Measurements from ENCODE around the gene EXOC6. TPM values are rescaled to one million over a fixed set of nuclear protein-coding genes. Genes with fewer than 3 reads are reported as not detected.

Gene EXOC6
- polyA plus RNA-seq, 1 experiment = 23.8 TPM

DNA sequence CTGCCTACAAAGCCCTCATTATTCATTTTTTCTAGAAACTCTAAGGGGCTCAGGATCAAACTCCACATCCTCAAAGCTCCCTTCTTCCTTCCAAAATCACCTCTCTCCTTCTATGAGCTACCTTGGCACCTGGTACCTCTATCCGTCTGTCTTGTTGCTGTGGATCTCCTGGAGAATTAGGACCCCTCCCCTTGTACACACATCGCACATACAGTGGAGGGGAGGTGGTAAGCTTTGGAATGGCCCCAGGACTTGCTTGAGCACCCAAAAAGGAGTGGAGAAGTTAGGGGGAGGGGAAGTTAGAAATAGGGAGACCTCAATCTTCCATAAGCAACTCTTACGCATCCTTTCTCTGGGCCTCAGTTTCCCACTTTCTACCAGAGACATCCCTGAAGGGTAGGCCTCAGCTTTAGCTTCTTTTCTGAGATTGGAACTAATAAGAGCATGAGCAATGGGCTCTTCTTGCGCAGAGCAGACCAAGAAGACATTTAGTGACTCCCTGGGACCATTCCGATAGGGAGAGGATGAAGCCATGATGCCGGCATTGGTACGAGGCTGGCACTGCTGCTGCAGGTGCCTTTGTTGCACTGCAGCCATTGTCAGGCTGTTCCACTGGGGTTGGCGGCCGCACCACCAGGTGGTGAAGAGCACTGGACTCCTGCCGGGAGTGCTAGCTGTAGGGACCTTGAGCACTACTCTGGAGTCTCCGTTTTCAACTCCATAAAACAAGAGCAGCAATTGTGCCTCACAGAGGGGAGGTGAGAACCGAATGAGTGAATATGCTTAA, 216.7 kb downstream of the EXOC6 start:
- DNase-seq (ENCODE audit: low read depth) = no peak
- POLR2A ChIA-PET = interaction anchor here (0.5 kb wide), 1 partner anchor 551 kb away, joined by 11 read pairs; no protein-coding TSS in a partner anchor
- H3K4me3 ChIP-seq (ENCODE audit: low read depth, low read length) = no peak overlapping the region
- CTCF ChIA-PET = interaction anchor here (0.7 to 8.6 kb wide), 10 partner anchors 13 to 474 kb away, joined by 3 to 73 read pairs (median 4); no protein-coding TSS in a partner anchor
- peaks cover 71% of the 10 kb centered on the region for H3K27me3 ChIP-seq (ENCODE audit: control insufficient read depth, insufficient read depth, low read length)
- TF ChIP-seq, protein P1, sequence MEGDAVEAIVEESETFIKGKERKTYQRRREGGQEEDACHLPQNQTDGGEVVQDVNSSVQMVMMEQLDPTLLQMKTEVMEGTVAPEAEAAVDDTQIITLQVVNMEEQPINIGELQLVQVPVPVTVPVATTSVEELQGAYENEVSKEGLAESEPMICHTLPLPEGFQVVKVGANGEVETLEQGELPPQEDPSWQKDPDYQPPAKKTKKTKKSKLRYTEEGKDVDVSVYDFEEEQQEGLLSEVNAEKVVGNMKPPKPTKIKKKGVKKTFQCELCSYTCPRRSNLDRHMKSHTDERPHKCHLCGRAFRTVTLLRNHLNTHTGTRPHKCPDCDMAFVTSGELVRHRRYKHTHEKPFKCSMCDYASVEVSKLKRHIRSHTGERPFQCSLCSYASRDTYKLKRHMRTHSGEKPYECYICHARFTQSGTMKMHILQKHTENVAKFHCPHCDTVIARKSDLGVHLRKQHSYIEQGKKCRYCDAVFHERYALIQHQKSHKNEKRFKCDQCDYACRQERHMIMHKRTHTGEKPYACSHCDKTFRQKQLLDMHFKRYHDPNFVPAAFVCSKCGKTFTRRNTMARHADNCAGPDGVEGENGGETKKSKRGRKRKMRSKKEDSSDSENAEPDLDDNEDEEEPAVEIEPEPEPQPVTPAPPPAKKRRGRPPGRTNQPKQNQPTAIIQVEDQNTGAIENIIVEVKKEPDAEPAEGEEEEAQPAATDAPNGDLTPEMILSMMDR (IDR thresholded peaks at IDR 0.05; ENCODE audit: insufficient read depth, low read depth, low read length) = no peak
- H3K36me3 ChIP-seq (ENCODE audit: control insufficient read depth, insufficient read depth, low read length) = no peaks in the 10 kb centered on the region

DNA sequence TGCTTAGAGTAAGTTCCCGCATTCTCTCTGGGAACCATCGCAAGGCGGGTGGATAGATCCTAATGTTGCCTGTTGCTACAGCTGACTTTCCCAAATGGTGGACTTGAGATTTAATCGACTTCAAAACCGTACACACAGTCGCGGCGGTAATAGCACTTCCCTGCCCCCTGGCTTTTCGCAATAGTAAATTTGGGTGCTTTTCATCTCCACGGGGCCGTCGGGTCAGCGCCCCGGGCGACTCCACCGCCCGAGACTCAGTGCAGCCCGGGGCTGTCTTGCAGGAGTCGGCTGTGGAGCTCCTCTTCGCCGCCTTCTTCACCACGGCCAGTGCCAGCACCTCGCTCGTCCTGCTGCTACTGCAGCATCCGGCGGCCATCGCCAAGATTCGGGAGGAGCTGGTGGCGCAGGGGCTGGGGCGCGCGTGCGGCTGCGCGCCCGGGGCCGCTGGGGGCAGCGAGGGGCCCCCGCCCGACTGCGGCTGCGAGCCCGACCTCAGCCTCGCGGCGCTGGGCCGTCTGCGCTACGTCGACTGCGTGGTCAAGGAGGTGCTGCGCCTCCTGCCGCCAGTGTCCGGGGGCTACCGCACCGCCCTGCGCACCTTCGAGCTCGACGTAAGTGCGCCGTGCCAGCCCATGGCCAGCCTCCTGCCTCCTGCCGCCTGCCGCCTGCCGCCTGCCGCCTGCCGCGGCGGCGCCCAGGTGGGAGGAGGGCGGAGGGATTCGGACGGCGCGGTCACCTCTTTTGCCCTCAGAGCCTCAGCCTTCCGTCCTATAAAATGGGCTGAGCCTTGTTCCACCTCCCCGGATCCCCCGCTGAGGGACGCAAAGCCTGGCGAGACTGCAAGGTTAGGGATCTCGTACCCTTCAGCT, 217.6 kb downstream of the EXOC6 start:
- POLR2A ChIA-PET = no interaction called here
- CTCF ChIA-PET = interaction anchor here (0.7 to 8.6 kb wide), 10 partner anchors 12 to 475 kb away, joined by 3 to 73 read pairs (median 4); no protein-coding TSS in a partner anchor
- TF ChIP-seq, protein P1 (IDR thresholded peaks at IDR 0.05; ENCODE audit: insufficient read depth, low read depth, low read length) = no peak
- no peak for DNase-seq (ENCODE audit: low read depth)
- H3K36me3 ChIP-seq (ENCODE audit: control insufficient read depth, insufficient read depth, low read length) = no peaks in the 10 kb centered on the region
- no peak overlapping the region; the same call in 1 of the 2 replicates for H3K4me3 ChIP-seq (ENCODE audit: low read depth, low read length)
- peaks cover 73% of the 10 kb centered on the region for H3K27me3 ChIP-seq (ENCODE audit: control insufficient read depth, insufficient read depth, low read length)

DNA sequence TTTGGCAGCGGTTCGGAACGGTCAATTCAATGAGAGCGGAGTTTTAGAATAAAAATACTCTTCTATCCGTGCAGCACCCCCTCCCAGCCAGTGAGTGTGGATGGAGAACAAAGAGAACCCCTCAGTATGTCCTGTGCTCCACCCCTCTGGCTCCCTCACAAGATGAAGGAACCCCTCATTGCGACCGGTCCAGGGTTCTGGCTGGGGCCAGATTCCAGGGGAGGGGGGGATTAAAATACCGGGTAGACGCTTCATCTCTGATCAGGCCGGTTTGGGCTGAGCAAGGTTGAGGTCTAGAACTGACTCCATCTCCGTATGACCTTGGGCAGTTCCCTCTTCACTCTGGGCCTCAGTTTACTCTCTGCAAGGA, 218.2 kb downstream of the EXOC6 start:
- no peaks in the 10 kb centered on the region for H3K36me3 ChIP-seq (ENCODE audit: control insufficient read depth, insufficient read depth, low read length)
- H3K4me3 ChIP-seq (ENCODE audit: low read depth, low read length) = no peak overlapping the region
- peaks cover 75% of the 10 kb centered on the region for H3K27me3 ChIP-seq (ENCODE audit: control insufficient read depth, insufficient read depth, low read length)
- ChIA-PET POLR2A (no interaction called here), CTCF (interaction anchor here (0.6 to 8.6 kb wide), 9 partner anchors 12 to 476 kb away, joined by 3 to 73 read pairs (median 4); no protein-coding TSS in a partner anchor)
- DNase-seq (ENCODE audit: low read depth) = no peak
- TF ChIP-seq, protein P1 (IDR thresholded peaks at IDR 0.05; ENCODE audit: insufficient read depth, low read depth, low read length) = no peak

DNA sequence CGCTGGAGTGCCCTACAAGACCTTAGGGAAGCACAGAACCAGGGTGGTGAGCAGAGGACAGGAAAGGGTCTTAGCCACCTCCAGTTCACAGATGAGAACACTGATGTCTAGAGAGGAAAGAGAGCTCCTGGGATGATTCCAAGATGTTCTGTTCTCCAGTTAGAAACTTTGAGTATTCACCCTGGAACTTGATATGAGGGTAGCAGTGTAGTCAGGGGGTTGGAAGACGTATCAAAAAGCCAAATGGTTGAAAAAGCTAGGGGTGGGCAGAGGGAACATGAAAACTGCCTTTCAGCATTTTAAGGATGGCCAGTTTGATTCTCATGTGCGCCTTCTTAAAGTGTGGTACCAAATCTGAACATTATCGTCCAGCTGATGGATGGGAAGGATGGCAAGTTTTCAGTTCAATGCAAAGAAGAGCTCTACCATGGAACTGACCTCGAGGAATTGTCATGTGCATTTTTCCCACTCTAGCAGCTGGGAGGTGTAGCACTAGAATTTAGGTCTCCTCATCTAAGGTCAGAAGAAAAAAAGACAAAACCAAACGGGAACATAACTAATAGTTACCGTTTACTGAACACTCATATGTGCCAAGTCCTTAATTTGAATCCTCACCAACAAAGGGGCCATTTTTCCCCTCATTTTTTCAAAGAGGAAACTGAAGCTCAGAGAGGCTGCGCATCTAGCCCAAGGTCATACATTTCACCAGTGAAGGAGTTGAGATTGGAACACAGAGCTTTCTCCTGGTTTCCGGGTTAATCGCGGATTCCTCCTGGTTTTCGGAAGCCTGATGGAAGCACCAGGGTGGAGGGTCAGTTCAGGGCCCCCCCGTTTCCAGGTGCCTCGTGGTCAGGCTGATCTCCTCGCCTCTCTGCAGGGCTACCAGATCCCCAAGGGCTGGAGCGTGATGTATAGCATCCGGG, 219.4 kb downstream of the EXOC6 start:
- Histone ChIP-seq H3K4me3 (ENCODE audit: low read depth, low read length) (no peak overlapping the region), H3K27me3 (ENCODE audit: control insufficient read depth, insufficient read depth, low read length) (peaks cover 83% of the 10 kb centered on the region), H3K36me3 (ENCODE audit: control insufficient read depth, insufficient read depth, low read length) (no peaks in the 10 kb centered on the region)
- ChIA-PET CTCF (interaction anchor here (1.2 to 8.6 kb wide), 5 partner anchors 10 to 285 kb away, joined by 3 to 73 read pairs (median 3); no protein-coding TSS in a partner anchor), POLR2A (no interaction called here)
- DNase-seq (ENCODE audit: low read depth) = no peak
- TF ChIP-seq, protein P1 (IDR thresholded peaks at IDR 0.05; ENCODE audit: insufficient read depth, low read depth, low read length) = no peak

Data from BJ (cell line).